Adrenal gland (tissue), 12 donors: ENCODE data around the gene HCFC2. TPM values are rescaled to one million over a fixed set of nuclear protein-coding genes. Genes with fewer than 3 reads are reported as not detected.
A peak's percentile ranks its signal among the peaks of the same experiment; 100 is the strongest.

Source experiments
- DNase-seq, 7 donors: peaks; one replicate each; pipeline ENCODE4 v3.0.0-alpha.2; 2019 to 2020
- H3K27ac ChIP-seq, 5 donors: fragments of 200-600 bp; sonication (generic) in 4 of 5; 1 replicate in 3 of 5; 2 replicates in 2 of 5; pipeline versions ENCODE4 v1.5.1 to v1.8.0; 2016 to 2020; ENCODE audit warnings: mild to moderate bottlenecking in 1 of 5
- H3K27me3 ChIP-seq: fragments of 200-600 bp; 2 replicates; pipeline ENCODE4 v1.8.0; 2021
- H3K36me3 ChIP-seq, 2 donors: fragments of 200-600 bp; replicated peaks in 1 of 2; 1 replicate in 1 of 2; 2 replicates in 1 of 2; pipeline versions ENCODE4 v1.5.1 to v1.8.0; 2018 to 2022
- H3K4me1 ChIP-seq, 2 donors: fragments of 200-600 bp; replicated peaks in 1 of 2; 1 replicate in 1 of 2; 2 replicates in 1 of 2; pipeline versions ENCODE4 v1.5.1 to v1.8.0; 2018 to 2021
- H3K4me3 ChIP-seq, 4 donors: fragments of 200-600 bp; sonication (generic) in 3 of 4; one replicate each; pipeline ENCODE4 v1.5.1; 2016 to 2018
- H3K9me3 ChIP-seq, 3 donors: fragments of 200-600 bp; sonication (generic) in 1 of 3; replicated peaks in 1 of 3; 1 replicate in 2 of 3; 2 replicates in 1 of 3; pipeline versions ENCODE4 v1.5.1 to v1.8.0; 2016 to 2021
- POLR2A ChIP-seq, 2 donors: fragments of 450-650 bp; IDR thresholded peaks; one replicate each; pipeline ENCODE4 v1.6.1; 2017; ENCODE audit warnings: antibody characterized with exemption in 2 of 2, mild to moderate bottlenecking in 2 of 2, moderate library complexity in 1 of 2
- WGBS, 4 donors: extraction: QIAGEN DNeasy Blood & Tissue Kit in 2 of 4; methylation state at CpG; one replicate each; pipeline versions ENCODE4 v1.1.5 to v1.1.7; 2013 to 2017; 5-methylcytosine and 5-hydroxymethylcytosine counted together
- intact Hi-C, 2 donors: fragments of 100-400 bp; cut with DNase I; formaldehyde crosslinking; loops; one replicate each; pipeline versions ENCODE4 v1.14.1 to v1.15.0; 2022 to 2023
- polyA plus RNA-seq, 3 donors: library from polyadenylated mRNA; stranded (reverse); fragments of 200-250 nt in 2 of 3; fragments of 350-450 nt in 1 of 3; fragmentation: Illumina TruSeq in 1 of 3; extraction: RNeasy Lipid Tissue Mini Kit (QIAGEN cat#74804) in 1 of 3; gene quantifications; one replicate each; pipeline ENCODE4 v1.2.3, GENCODE V29; 2013 to 2014
- total RNA-seq, 9 donors: library from RNA; depleted of rRNA in 4 of 9; stranded (reverse); fragments of >200 nt in 4 of 9; fragments of 120-200 nt in 1 of 9; fragmentation: NEBNext Ultra II Directional in 1 of 9; extraction: Animal tissue kit (Norgen Biotek cat#: 25700) in 1 of 9; gene quantifications; one replicate each; pipeline versions ENCODE4 v1.1.0 to v1.2.4, GENCODE V29; 2013 to 2023
- TF ChIP-seq, protein P1 (sequence below), 6 experiments: fragments of 450-650 bp in 4 of 6; fragments of 200-600 bp in 2 of 6; sonication (generic) in 1 of 6; IDR thresholded peaks; 1 replicate in 5 of 6; 2 replicates in 1 of 6; pipeline versions ENCODE4 v1.5.1 to v1.8.0; 2016 to 2021; ENCODE audit warnings: antibody characterized with exemption in 6 of 6, mild to moderate bottlenecking in 2 of 6, moderate library complexity in 1 of 6
- donor health status: healthy with polysubstance abuse.
- donor health status: Bipolar disorder and iron deficiency.
- donor health status: DM: yes; HTN: yes; CAD: no.
- donor health status: DM: no; HTN: no; CAD: no.
- donor health status: DM: no; HTN: no; CAD: no.
- donor health status: DM: yes; HTN: yes; CAD: no.

The HCFC2 gene
- total and polyA plus RNA-seq, 12 donors = 8.5 to 35.4 (median 20.5) TPM

DNA sequence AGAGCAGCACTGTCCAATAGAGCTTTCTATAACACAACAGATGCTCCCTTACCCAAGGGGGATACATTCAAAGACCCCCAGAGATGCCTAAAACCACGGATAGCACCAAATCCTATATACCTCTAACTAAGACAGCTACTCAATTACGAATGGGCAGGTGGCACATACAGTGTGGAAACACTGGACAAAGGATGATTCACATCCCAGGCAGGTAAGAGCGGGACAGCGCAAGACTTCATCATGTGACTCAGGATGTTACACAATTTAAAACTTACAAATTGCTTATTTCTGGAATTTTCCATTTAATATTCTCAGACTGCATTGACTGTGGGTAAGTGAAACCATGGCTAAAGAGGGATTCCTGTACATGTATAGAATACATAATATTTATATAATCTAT is 5.5 kb upstream of the HCFC2 start:
- Histone ChIP-seq H3K4me1 (peaks cover 0 to 17% of the 10 kb centered on the region in 2 donors), H3K4me3 (no peak overlapping the region), H3K27me3 (no peaks in the 10 kb centered on the region), H3K9me3 (no peaks in the 10 kb centered on the region), H3K36me3 (no peaks in the 10 kb centered on the region), H3K27ac (no peak overlapping the region)
- intact Hi-C loops = loop anchor here (10.0 kb wide), 1 partner anchor 46 kb away; no protein-coding TSS in a partner anchor
- 83 to 90% (median 87%) methylated on average over 4 of the region's 4 CpGs for WGBS, 4 donors
- DNase-seq = no peak
- TF ChIP-seq, protein P1, sequence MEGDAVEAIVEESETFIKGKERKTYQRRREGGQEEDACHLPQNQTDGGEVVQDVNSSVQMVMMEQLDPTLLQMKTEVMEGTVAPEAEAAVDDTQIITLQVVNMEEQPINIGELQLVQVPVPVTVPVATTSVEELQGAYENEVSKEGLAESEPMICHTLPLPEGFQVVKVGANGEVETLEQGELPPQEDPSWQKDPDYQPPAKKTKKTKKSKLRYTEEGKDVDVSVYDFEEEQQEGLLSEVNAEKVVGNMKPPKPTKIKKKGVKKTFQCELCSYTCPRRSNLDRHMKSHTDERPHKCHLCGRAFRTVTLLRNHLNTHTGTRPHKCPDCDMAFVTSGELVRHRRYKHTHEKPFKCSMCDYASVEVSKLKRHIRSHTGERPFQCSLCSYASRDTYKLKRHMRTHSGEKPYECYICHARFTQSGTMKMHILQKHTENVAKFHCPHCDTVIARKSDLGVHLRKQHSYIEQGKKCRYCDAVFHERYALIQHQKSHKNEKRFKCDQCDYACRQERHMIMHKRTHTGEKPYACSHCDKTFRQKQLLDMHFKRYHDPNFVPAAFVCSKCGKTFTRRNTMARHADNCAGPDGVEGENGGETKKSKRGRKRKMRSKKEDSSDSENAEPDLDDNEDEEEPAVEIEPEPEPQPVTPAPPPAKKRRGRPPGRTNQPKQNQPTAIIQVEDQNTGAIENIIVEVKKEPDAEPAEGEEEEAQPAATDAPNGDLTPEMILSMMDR (IDR thresholded peaks at IDR 0.05) = no peak
- no peak for TF ChIP-seq POLR2A (IDR thresholded peaks at IDR 0.05)

DNA sequence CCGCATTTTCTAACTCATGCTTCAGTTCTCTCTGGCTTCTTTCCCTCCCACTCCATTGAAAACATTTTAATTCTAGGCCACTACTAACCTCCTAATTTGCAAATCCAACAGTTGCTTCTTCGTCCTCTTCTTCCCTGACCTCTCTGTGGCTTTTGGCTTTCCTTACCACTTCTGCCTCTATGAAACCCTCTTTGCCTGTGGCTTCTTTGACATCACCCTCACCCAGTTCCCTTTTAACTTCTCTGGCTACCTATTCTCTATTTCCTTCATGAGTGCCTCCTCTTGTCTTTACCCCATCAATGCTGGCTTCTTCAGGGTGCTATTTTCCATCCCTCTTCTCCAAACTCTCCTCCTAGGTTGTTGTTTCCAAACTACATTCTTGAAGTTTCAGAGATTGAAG is 4.4 kb upstream of the HCFC2 start:
- TF ChIP-seq, protein P1 (IDR thresholded peaks at IDR 0.05) = no peak
- no peak for TF ChIP-seq POLR2A (IDR thresholded peaks at IDR 0.05)
- Histone ChIP-seq H3K4me1 (peaks cover 0 to 17% of the 10 kb centered on the region in 2 donors), H3K27me3 (no peaks in the 10 kb centered on the region), H3K27ac (no peak overlapping the region), H3K36me3 (no peaks in the 10 kb centered on the region), H3K9me3 (no peaks in the 10 kb centered on the region), H3K4me3 (no peak overlapping the region)
- 78 to 90% (median 84%) methylated on average over 2 of the region's 2 CpGs for WGBS, 4 donors
- intact Hi-C loops = loop anchor here (10.0 kb wide), 1 partner anchor 45 kb away; no protein-coding TSS in a partner anchor
- DNase-seq = no peak

DNA sequence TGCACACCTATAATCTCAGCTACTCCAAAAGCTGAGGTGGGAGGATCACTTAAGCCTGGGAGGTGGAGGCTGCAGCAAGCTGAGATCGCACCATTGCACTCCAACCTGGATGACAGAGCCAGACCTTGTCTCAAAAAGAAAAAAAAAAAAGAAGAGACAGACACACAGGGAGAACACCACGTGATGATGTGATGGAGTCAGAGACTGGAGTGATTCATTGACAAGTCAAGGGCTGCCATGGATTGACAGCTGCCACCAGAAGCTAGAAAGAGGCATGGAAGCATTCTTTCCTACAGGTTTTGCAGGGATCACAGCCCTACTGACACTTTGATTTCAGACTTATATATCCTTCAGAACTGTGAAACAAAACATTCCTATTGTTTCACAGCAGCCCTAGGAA is 3.5 kb upstream of the HCFC2 start:
- TF ChIP-seq POLR2A (IDR thresholded peaks at IDR 0.05) = no peak
- TF ChIP-seq, protein P1 (IDR thresholded peaks at IDR 0.05) = no peak
- H3K9me3 ChIP-seq = no peaks in the 10 kb centered on the region
- H3K4me3 ChIP-seq = no peak overlapping the region
- H3K36me3 ChIP-seq = no peaks in the 10 kb centered on the region
- H3K4me1 ChIP-seq = peaks cover 8 to 21% of the 10 kb centered on the region in 2 donors
- H3K27me3 ChIP-seq = no peaks in the 10 kb centered on the region
- intact Hi-C loops = no loop called here
- H3K27ac ChIP-seq = no peak overlapping the region
- DNase-seq = no peak
- 34 to 54% (median 44%) methylated on average over 2 of the region's 2 CpGs for WGBS, 4 donors

DNA sequence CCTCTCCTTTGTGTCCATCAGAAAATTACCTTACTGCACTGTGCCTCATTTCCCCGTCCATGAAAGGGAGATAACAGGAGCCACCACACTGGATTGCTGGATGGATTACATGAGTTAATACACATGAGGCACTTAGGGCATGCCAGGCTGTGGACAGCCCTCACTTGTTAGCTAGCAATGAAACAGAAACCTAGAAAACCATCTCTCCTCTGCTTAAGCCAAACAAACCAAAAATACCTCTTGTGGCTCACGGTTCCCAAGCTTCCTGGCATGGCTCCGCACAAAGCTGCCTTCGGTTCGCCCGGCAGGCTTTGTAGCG is 660 bp upstream of the HCFC2 start:
- intact Hi-C loops = no loop called here
- H3K27ac ChIP-seq = peak overlapping the region; percentile 46 to 84 (median 74)
- peak in 2 of 7 donors; percentile 32 to 49 for DNase-seq

More for the DNA sequence above, 660 bp upstream of the HCFC2 start:
- H3K36me3 ChIP-seq = peaks cover 0 to 9% of the 10 kb centered on the region in 2 donors
- TF ChIP-seq POLR2A (IDR thresholded peaks at IDR 0.05) = no peak
- TF ChIP-seq, protein P1 (IDR thresholded peaks at IDR 0.05) = no peak
- 0 to 1% (median 0%) methylated on average over 5 to 7 of the region's 7 CpGs for WGBS, 4 donors
- no peaks in the 10 kb centered on the region for H3K9me3 ChIP-seq
- H3K4me1 ChIP-seq = peaks cover 8 to 22% of the 10 kb centered on the region in 2 donors
- H3K4me3 ChIP-seq = peak overlapping the region; percentile 70 to 96 (median 82)
- no peaks in the 10 kb centered on the region for H3K27me3 ChIP-seq
